OCI-LY1 (cell line): ENCODE results near the gene CRAT.

Source experiments
- CTCF ChIP-seq: fragments of 200-600 bp; sonication (generic), shearing (Covaris generic); IDR thresholded peaks from 2 replicates; pipeline ENCODE4 v1.5.1; 2017; ENCODE audit warnings: mild to moderate bottlenecking, antibody characterized with exemption, low read length, moderate library complexity, mixed read lengths
- EZH2 ChIP-seq: fragments of 200-600 bp; sonication (generic), shearing (Covaris generic); IDR thresholded peaks from 2 replicates; pipeline ENCODE4 v1.8.0; 2017; ENCODE audit warnings: borderline replicate concordance, mixed run types, mild to moderate bottlenecking, antibody characterized with exemption, low read length, moderate library complexity, mixed read lengths

- TF ChIP-seq CTCF (no peak), EZH2 (no peak)
These were observed 44.4 kb upstream of the CRAT start for GRCh38 chr9:129154866-129155477.
